Astrocyte of the spinal cord (primary cell): ENCODE results near the gene VAV1.
"Not testable (repeated sequence)": the region's sequence is repeated elsewhere in the genome, so short reads cannot be mapped to it uniquely, and the experiment has no call there.

Source experiments
- DNase-seq: peaks from one replicate; pipeline ENCODE4 v3.0.0; 2011; ENCODE audit warnings: low read depth, low spot score
- H3K4me3 ChIP-seq: 2 replicates; pipeline ENCODE4 v1.5.1; 2011; ENCODE audit warnings: low read depth, mild to moderate bottlenecking, low read length, moderate library complexity
- in situ Hi-C: cut with HindIII; loops from 2 replicates; pipeline ENCODE4 v1.10.0; 2017; ENCODE audit warnings: low sequenced_read_pairs
- TF ChIP-seq, protein P1 (sequence below): IDR thresholded peaks from 2 replicates; pipeline ENCODE4 v1.5.1; 2012; ENCODE audit warnings: low read depth, mild to moderate bottlenecking, low read length, inconsistent platforms

The VAV1 gene

GRCh38 chr19:6765738-6766356, 6.7 kb upstream of the VAV1 start:
- TF ChIP-seq, protein P1, sequence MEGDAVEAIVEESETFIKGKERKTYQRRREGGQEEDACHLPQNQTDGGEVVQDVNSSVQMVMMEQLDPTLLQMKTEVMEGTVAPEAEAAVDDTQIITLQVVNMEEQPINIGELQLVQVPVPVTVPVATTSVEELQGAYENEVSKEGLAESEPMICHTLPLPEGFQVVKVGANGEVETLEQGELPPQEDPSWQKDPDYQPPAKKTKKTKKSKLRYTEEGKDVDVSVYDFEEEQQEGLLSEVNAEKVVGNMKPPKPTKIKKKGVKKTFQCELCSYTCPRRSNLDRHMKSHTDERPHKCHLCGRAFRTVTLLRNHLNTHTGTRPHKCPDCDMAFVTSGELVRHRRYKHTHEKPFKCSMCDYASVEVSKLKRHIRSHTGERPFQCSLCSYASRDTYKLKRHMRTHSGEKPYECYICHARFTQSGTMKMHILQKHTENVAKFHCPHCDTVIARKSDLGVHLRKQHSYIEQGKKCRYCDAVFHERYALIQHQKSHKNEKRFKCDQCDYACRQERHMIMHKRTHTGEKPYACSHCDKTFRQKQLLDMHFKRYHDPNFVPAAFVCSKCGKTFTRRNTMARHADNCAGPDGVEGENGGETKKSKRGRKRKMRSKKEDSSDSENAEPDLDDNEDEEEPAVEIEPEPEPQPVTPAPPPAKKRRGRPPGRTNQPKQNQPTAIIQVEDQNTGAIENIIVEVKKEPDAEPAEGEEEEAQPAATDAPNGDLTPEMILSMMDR = no peak
- no peak for DNase-seq
- in situ Hi-C loops = no loop called here
- no peak overlapping the region for H3K4me3 ChIP-seq

- TF ChIP-seq, protein P1 = no peak
Observed at GRCh38 chr19:6766357-6767080, 6.0 kb upstream of the VAV1 start.

DNA sequence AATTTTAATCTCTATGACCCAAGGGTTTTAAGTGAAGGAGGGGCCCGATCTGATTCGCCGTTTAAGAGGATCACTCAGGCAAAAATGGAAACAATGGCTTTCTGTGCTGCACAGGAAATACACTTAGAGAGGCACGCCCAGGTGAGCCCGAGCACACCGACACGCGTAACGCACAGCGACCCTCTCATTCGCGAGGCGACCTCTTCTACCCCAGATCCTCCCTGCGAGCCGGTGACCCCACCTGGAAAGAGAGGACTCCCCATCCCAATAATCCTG, 5.5 kb upstream of the VAV1 start:
- in situ Hi-C loops = no loop called here
- TF ChIP-seq, protein P1 = no peak
- H3K4me3 ChIP-seq = no peak overlapping the region
- no peak for DNase-seq

More at GRCh38 chr19:6766357-6767080, 6.0 kb upstream of the VAV1 start:
- in situ Hi-C loops = no loop called here
- no peak overlapping the region for H3K4me3 ChIP-seq
- no peak for DNase-seq

GRCh38 chr19:6767357-6768235, 4.9 kb upstream of the VAV1 start, which contains the start of gene SH2D3A:
Gene SH2D3A, minus strand, starts transcription at chr19:6767435. Its CDS starts 3,687 bp downstream, at chr19:6763748.
- in situ Hi-C loops = no loop called here
- TF ChIP-seq, protein P1 = no peak
- DNase-seq = no peak
- no peak within 1 kb of the TSS for H3K4me3 ChIP-seq

DNA sequence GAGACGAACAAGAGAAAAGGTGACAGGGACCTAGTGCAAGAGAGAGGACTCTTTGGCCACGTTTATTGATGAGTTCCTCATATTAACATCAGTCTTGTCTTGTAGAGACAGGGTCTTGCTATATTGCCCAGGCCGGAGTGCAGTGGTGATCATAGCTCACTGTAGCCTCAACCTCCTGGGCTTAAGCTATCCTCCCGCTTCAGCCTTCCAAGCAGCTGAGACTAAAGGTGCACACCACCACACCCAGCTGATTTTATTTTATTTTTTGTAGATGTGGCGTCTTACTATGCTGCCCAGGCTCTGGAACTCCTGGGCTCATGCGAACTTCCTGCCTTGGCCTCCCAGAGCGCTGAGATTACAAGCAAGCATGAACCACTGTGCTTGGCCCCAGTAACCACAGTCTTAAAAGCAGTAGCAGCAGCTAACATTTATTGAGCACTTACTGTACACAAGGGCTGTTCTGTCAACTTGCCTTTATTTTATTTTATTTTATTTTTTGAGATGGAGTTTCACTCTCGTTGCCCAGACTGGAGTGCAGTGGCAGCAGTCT, 4.2 kb upstream of the VAV1 start:
- TF ChIP-seq, protein P1 = no peak
- in situ Hi-C loops = no loop called here
- no peak for DNase-seq
- no peak overlapping the region for H3K4me3 ChIP-seq

DNA sequence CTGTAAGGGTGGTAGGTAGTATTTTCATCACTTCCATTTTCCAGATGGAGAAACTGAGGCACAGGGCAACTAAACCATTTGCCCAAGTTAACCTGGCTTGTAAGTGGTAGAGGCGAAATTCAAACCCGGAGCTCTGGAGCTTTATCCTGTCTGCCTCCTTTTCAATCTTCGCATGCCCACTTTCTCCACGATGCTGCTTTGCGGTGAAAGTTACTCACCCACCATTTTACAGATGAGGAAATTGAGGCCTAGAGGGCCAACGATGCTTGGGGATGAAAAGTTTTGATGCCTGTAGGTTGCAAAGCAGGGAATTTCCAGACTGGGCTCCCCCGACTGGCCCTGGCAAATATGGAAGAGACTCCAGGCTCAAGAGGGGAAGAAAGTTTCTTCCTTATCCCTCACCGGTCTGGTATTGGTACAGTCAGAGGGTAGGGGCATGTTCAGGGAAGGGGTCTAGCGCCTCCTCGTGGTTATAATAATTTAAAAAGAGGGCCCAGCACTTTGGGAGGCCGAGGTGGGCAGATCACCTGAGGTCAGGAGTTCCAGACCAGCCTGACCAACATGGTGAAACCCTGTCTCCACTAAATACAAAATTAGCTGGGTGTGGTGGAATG, 3.4 kb upstream of the VAV1 start:
- DNase-seq = no peak
- TF ChIP-seq, protein P1 = no peak
- no peak overlapping the region for H3K4me3 ChIP-seq
- in situ Hi-C loops = no loop called here

DNA sequence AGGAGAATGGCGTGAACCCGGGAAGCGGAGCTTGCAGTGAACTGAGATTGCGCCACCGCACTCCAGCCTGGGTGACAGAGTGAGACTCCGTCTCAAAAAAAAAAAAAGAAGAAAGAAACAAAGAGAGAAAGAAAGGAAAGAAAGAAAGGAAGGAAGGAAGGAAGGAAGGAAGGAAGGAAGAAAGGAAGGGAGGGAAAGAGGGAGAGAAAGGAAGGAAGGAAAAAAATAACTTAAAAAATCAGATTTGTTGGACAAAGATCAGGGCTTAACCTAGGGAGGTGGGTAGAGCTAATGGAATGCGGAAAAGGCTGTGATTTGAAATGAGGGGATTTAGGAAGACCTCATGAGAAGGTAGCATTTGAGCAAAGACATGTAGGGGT, 870 bp upstream of the VAV1 start:
- in situ Hi-C loops, H3K4me3 ChIP-seq, DNase-seq: not testable (repeated sequence)
